Fibroblast of the aortic adventitia (primary cell): ENCODE results near the gene DAPK1. TPM values are rescaled to one million over a fixed set of nuclear protein-coding genes. Genes with fewer than 3 reads are reported as not detected.

Experiments used
- DNase-seq: peaks from one replicate; pipeline ENCODE4 v3.0.0-alpha.2; 2010; ENCODE audit warnings: low read depth
- H3K4me3 ChIP-seq: 2 replicates; pipeline ENCODE4 v1.5.1; 2011; ENCODE audit warnings: low read depth, mild to moderate bottlenecking, control low read depth, low read length, moderate library complexity
- total RNA-seq: library from RNA; depleted of rRNA; stranded (reverse); fragments of >200 nt; gene quantifications from 2 replicates; pipeline ENCODE4 v1.2.3, GENCODE V29; 2012; ENCODE audit warnings: low replicate concordance
- TF ChIP-seq, protein P1 (sequence below): IDR thresholded peaks from 2 replicates; pipeline ENCODE4 v1.5.1; 2011; ENCODE audit warnings: mild to moderate bottlenecking, low read length, control low read depth, inconsistent platforms; ENCODE audit not compliant: insufficient read depth

The DAPK1 gene
- total RNA-seq, 1 donor: 30.9 TPM

DNA sequence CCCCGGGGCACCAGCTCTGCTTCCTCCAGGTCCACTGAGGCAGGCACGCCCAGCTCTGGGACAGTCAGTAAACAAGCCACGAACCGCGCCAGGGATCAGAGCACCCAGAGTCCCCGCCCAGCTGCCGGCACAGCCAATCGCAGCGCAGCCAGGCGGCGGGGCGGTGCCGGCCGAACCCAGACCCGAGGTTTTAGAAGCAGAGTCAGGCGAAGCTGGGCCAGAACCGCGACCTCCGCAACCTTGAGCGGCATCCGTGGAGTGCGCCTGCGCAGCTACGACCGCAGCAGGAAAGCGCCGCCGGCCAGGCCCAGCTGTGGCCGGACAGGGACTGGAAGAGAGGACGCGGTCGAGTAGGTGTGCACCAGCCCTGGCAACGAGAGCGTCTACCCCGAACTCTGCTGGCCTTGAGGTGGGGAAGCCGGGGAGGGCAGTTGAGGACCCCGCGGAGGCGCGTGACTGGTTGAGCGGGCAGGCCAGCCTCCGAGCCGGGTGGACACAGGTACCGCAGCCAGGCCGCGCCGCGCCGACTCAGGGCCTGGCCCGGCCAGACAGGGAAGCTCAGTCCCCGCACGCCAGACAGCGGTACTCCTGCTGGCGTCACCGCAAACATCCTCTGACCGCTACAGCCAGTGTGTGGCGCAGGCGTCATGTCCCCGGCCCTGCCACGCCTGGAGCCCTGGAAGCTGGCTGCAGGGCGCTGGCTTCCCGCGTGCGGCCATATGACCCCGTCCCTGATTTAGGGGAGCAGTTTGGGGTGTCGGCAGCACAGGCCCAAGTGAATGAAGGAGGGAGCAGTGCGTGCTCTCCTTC lies 228.4 kb downstream of the DAPK1 start, which contains the start of gene CTSL:
Gene CTSL, plus strand, starts transcription at position 220 of the 810 bp plus-strand sequence. CDS start 1,485 bp downstream, outside the sequence.
- peak; percentile 90 for DNase-seq
- TF ChIP-seq, protein P1, sequence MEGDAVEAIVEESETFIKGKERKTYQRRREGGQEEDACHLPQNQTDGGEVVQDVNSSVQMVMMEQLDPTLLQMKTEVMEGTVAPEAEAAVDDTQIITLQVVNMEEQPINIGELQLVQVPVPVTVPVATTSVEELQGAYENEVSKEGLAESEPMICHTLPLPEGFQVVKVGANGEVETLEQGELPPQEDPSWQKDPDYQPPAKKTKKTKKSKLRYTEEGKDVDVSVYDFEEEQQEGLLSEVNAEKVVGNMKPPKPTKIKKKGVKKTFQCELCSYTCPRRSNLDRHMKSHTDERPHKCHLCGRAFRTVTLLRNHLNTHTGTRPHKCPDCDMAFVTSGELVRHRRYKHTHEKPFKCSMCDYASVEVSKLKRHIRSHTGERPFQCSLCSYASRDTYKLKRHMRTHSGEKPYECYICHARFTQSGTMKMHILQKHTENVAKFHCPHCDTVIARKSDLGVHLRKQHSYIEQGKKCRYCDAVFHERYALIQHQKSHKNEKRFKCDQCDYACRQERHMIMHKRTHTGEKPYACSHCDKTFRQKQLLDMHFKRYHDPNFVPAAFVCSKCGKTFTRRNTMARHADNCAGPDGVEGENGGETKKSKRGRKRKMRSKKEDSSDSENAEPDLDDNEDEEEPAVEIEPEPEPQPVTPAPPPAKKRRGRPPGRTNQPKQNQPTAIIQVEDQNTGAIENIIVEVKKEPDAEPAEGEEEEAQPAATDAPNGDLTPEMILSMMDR: peak; percentile 11
- H3K4me3 ChIP-seq: peak within 1 kb of the TSS; percentile 86

DNA sequence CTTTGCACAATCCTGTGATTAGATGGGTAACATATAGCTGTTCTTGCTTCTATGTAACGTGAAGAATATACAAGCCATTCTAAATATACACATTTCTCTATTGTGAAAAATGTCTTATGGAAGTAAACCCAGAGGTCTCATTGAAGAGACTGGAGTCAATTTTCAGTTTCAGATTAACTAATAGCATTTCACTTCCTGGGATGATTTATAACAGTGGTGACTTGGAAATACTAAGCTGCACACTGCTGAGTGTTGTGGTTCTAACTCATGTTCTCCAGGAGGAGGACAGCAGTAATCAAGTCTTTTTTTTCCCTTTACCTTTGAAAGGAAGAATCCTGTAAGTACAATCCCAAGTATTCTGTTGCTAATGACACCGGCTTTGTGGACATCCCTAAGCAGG lies 231.6 kb downstream of the DAPK1 start:
- H3K4me3 ChIP-seq: no peak overlapping the region
- no peak for DNase-seq
- TF ChIP-seq, protein P1: no peak

DNA sequence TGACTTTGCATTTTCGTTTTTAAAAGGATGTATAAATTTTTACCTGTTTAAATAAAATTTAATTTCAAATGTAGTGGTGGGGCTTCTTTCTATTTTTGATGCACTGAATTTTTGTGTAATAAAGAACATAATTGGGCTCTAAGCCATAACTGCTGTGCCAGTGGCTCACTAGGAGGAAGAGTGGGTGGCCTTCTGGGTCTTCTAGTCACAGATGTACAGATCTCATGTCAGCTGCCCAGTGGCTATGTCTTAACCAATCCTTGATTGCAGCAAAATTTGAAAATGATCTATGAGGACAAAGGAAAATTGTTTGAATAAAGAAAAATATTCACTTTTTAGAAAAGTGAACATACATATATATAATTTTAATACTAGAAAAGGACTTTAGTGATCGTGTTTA lies 233.7 kb downstream of the DAPK1 start:
- no peak overlapping the region for H3K4me3 ChIP-seq
- TF ChIP-seq, protein P1: no peak
- DNase-seq: no peak

DNA sequence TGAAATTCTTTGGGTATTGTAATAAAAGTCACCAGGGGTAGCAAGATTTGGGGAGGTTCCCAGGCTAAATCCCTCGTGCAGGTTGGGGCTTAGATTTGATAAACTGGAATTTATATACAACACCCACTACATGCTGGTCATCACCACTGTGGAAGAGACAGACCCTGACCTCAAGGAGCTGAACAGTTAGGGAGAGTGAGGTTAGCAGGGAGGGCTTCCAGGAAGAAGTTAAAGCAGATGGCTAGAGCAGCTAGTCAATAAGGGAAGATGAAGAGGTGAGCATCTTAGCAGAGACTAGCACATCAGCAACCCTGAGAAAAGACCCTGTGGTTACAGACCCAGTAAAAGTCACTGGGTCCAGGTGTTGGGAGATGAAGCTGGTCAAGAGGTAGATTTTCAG lies 234.7 kb downstream of the DAPK1 start:
- H3K4me3 ChIP-seq: no peak overlapping the region
- TF ChIP-seq, protein P1: no peak
- DNase-seq: no peak

DNA sequence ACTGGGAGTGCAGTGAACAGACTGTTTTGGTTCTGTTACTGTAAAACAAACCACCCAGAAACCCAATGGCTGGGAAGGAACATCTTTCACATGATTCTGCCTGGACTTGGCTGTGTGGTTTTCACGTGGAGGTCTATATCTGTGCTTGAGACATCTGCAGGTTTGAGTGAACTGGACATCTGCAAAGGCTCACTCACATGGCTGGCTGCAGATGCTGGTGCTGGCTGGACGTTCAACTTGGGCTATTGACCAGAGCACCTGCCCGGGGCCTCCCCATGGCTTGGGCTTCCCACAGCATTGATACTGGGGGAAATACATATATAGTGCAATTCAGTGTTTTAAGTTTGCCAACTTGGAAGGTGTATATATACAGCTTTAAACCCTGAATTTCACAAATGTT lies 235.1 kb downstream of the DAPK1 start:
- H3K4me3 ChIP-seq: no peak overlapping the region
- DNase-seq: no peak
- TF ChIP-seq, protein P1: no peak

DNA sequence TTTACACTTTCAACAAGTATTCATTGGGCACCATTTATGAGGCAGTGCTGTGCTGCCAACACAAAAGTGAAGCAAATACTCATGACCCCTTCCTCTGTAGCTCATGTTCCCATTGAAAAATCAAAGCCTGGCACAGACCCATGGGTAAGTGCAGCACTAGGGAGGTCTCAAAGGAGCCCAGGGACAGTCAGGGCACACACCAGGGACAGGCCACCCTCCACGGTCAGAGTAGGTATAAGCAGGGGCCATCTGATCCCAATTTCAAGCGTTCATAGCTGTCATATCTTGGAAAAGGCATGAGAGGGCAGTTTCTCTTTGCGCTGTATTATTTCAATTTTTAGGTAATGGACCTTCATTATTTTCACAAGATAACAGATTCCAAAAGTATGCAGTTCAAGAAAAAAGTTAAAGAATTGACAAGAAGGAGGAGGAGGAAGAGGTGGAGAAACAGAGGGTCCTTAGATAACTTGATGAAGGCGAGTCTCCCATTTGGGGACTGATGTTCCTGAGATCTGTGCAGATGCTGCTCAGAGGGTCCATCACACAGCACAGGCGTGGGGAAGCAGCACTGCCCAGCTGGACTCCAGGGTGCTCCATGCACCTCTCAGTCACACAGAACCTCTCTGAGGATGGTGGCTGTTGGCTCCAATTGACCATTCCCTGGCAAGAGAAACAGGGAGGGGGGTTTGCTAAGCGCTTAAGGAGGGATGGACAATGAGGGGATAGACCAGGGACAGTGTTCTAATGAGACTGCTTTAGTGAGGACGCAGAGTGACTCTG lies 235.8 kb downstream of the DAPK1 start:
- no peak for DNase-seq
- TF ChIP-seq, protein P1: no peak
- H3K4me3 ChIP-seq: no peak overlapping the region
